GM12892 (cell line): ENCODE measurements around the gene PCID2.

Source experiments
- POLR2A ChIP-seq: IDR thresholded peaks from 2 replicates; pipeline ENCODE4 v1.6.1; 2011; ENCODE audit warnings: low read depth, low read length, control low read depth
- POLR2AphosphoS5 ChIP-seq: IDR thresholded peaks from 2 replicates; pipeline ENCODE4 v1.6.1; 2011; ENCODE audit warnings: low read depth, low read length, control low read depth

DNA sequence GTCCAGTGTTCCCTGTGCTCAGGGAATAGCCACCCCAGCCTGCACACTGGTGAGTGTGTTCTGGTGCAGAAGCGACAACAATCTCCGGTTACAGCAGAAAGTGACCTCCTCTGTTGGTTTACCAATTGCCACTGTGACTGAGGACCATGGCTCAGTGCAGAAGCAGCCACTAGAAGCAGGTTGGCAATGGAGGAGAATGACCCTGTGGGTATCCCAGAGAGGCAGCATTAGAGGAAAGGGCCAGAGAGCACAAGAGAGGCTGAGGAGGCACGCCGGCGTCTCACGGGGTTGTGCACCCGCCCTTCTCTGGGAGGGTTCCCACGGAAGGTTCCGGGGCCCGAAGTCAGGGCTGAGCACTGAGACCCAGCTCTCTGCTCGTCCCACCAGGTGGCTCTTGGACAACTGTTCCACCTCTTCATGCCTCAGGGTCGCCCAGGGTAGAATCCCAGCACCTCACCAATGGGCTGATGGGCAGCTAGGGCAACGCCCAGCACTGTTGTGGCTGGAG, 36.0 kb downstream of the PCID2 start:
- TF ChIP-seq POLR2A: no peak
- no peak for TF ChIP-seq POLR2AphosphoS5
